IPS-NIHi11 (cell line): ENCODE measurements around the gene CCSER1.
A peak's percentile ranks its signal among the peaks of the same experiment; 100 is the strongest.

Source experiments
- DNase-seq: peaks from one replicate; pipeline ENCODE4 v3.0.0; 2012; ENCODE audit warnings: mixed read lengths, low spot score

Gene CCSER1

DNA sequence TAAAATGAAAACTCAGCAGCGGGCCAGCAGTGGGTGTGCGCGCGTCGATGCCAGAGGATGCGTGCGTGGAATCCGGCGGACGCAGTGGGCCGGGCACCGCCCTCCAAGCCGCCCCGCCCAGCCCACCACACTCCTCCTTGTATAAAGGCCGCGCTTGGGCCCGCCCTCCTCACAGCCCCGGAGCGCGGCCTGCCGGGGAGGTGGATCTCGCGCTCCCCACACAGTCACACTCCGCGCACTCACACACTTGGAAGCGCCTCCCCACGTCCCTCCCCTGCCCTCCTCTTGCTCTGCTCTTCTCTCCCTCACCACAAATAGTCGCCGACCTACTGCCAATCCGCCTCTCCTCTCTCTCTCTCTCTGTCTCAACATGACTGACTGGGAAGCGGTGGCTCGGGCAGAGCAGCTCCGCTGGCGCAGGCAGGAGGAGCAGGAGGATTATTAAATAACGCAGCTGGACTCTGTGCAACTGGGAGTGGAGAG, at the start of gene CCSER1:
Gene CCSER1, plus strand, starts transcription at position 172 of the 483 bp plus-strand sequence.
- peak; percentile 53 for DNase-seq

DNA sequence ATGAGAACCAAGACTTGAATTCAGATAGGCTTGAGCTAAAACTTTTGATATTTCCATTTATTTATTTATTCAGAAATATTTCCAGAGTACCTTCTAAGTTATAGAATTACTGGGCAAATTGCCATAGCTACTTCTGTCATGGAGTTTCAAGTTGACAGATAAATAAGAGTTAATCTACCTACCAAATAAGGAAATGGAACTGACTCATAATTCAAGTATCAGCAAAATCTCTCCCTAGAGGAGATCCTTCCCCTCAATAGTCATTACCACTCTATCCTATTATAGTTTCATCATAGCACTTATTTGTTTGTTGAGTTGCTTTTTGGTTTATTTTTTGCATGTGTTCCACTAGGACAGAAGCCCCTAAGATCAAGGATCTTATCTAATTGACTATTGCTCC, 48.8 kb upstream of the CCSER1 start:
- DNase-seq, result no peak

DNA sequence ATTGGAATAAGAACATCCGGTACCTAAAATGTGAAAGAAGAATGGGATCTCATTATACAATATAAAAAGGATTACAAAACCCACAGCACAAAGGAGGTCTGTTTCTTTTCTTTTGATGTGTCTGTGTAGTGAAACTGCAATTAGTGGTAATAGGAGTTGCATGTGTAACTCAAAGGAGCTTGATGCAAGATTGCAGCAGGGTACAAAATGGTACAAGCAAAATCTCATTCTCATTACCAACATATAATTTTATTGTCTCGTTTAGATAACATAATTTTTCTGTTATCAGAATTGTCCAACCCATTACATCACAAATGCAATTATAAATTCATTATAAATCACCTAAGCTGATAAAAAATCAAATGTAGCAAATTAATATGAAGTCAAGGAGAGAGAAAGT, 47.1 kb upstream of the CCSER1 start:
- no peak for DNase-seq

DNA sequence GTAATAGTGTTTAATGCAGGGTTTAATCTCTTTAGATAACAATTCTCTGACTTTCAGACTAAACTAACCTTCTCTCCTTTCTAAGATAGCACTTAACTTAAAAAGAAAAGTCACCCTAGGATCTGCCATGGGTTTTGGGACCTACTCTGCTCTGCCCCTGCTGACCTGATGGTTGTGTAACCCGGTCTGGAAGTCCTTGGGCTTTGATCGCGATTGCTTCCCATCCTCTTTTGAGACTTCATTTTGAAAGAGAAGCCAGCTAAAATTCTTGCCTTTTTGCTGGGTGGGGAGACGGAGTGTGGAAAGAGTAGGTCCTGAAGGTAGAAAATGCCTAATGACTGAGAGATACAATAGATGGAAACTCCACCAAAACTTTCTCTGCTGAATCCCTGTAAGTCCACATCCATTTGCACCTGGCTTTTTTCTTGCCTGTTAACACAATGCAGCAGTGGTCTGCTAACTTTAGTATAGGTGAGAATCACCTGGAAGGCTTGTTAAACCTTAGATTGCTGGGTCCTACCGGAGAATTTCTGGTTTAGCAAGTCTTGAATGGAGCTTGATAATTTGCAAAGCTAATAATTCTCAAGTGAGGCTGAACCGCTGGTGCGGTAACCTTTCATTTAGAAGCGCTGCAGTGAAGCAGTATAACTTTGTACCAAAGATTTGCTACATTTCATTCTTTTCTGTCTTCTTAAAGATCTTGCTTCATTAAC, 45.6 kb upstream of the CCSER1 start:
- DNase-seq, result no peak

DNA sequence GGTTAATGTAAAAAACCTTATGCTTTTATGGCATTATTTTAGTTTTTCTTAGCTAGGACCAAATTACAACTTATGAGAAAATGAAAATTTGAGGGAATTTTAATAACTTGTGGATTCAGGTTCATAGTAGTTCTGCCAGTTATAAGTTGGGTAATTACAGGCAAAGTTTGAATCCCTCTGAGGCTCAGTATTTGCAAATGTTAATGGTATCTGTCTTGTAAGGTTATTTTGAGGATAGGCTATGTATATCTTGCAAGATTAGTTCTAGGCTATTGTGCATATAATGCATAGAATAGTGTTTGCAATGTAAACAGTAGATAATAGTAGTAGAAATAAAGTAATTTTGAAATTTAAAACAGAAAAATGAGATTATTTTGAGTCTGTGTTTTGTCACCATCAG, 44.7 kb upstream of the CCSER1 start:
- no peak for DNase-seq

DNA sequence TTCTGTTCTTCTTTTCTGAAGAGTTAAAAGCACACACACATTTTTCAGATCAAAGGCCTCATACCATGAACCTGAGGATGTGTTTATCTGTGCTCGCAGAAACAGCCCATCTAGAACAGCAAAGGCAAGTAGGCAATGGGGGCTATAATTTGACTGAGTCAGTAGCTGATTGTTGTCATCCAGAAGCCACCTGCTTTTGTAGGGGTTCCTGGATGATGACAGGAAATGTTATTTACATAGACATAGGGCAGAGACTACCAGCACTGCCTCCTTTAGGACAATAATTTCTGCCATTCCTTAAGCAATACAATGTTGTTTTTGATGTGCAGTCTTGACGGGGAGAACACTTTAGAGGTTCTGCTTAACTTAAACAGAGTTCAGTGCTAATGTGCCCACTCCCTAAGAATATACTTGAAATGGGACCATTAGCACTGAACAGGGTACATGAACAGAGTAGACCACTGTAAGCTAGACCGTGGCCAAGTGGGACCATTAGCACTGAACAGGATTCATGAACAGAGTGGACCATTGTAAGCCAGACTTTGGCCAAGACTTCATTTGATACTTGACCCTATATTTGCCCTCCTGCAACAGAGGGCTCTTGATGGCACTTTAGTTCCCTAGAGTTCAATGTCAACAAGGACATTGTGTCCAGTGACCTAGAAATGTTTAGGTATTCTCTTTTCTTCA, 42.8 kb upstream of the CCSER1 start:
- DNase-seq, result no peak

DNA sequence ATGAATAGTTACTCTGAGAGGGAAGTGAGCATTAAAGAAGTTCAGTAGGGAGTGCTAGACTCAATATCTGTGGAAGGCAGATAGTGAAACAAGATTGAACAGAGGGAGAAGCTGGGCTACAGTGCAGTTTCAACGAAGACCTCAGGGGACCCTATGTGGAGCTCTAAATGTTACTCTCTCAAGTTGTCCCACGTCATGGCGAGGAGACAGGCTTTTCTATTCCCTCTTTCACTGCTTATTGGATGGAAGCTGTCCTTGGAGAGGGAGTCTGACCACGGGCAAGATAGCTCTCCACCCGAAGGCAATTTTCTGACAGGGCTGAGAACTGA, 42.3 kb upstream of the CCSER1 start:
- no peak for DNase-seq

DNA sequence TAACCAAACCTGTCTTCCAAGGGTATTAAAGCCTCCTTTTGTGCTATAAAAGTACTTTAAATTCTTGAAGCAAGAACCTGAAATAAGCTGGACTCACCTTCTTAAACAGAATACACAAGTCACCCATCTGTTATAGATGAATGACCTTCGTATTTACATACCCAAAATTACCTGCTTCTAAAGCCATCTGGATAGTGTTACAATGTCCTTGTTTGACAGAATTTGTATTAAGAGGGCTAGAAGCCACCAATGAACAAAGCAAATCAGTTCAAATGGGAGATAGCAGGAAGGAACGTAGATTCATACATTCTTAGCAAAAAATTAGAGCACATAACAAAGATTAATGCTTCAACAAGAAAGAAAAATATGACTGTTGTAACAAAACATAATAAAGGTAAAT, 33.7 kb upstream of the CCSER1 start:
- DNase-seq, result no peak

DNA sequence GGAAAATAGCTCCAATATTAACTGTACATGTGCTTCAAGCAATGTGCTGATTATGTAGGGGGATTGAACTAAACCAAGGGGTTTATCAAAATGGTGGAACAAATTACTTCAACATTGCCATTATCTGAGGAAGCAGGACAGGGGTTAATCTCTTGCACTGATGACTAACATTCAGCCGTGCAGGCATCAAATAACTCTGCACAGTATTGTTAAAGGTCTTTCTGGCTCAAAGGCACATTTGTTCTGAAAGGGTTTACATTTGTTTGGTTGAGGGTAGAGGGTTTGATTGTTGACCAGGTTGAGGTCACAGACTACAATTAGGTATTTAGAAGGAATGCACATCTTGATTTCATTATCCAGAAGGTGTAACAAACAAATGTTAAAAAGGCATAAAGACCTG, 32.2 kb upstream of the CCSER1 start:
- DNase-seq, result no peak

DNA sequence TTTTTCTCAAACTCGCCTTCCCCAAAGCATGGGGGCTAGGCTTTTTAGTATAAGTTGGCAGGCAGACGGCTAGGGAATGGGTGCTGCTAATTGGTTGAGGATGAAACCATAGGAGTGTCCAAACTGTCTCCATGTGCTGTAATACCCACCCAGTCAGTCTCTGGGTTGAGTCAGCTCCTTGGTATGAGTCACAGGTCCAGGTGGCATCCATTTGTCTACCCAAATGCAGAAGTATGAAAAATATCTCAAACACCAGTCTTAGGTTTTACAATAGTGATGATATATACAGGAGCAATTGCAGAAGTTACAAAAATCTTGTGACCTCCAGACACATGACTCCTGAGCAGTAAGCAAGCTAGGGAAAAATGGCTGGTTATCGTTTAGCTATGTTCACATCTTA, 27.4 kb upstream of the CCSER1 start:
- no peak for DNase-seq

DNA sequence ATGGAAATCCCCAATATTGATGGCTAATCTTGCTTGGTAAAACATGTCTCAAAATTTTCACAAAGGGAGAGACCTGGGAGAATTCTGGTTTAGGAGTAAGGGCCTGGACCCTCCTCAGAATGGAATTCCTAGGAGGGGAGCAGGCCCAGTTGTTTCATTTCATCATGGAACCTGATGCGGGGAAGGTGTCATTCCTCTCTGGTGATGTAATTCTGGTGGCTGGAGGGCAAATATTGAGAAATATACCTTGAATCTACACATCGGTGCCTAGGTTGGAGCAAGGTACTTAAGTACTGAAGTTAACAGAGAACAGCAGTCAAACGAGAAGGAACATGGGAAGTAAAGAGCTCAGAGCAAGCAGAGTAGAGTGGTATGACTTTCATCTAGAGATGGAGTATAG, 23.2 kb upstream of the CCSER1 start:
- no peak for DNase-seq

DNA sequence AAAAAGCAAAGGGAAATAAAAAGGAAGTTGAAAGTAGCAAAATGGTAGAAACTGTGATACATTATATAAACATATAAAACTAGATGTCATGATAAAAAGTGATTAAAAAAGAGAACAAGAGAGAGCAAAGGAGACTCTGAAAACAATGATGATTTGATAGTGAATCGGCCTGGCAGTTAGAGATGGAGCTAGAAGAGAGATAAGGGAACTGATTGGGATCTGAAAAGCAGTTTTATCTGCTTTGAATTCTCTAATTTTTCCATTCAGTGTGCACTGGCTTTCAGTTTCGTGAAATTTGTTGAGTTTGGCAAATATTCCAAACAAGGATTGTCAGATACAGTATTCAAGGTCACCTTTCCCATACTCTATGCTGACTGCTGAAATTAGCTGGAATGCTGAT, 21.9 kb upstream of the CCSER1 start:
- no peak for DNase-seq

DNA sequence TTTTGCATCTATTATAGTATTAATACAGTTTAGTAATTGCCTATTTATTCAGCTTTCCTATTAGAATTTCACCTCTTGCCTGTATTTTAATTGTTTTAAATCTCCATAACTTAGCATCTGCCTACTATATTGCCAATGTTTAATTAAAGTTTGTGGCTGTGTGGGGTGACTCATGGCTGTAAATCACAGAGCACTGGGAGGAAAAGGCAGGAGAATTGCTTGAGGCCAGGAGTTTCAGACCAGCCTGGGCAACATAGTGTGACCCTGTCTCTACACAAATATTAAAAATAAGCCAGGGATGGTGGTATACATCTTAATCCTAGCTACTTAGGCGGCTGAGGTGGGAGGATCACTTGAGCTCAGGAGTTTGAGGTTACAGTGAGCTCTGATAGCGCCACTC, 14.5 kb upstream of the CCSER1 start:
- no peak for DNase-seq

DNA sequence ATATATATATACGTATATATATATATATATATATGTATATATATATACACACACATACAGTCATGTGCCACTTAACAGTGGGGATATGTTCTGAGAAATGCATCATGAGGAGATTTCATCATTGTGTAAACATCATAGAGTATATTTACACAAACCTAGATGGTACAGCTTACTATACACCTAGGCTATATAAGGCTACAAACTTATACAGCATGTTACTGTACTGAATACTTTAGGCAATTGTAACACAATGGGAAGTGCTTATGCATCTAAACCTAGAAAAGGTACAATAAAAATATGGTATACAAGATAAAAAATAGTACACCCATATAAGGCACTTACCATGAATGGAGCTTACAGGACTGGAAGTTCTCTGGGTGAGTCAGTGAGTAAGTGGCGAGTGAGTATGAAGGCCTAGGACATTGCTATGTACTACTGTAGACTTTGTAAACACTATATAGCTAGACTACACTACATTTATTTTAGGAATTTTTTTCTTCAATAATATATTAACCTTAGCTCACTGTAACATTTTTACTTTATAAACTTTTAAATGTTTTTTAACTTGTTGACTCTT, 13.2 kb upstream of the CCSER1 start:
- DNase-seq, result no peak

DNA sequence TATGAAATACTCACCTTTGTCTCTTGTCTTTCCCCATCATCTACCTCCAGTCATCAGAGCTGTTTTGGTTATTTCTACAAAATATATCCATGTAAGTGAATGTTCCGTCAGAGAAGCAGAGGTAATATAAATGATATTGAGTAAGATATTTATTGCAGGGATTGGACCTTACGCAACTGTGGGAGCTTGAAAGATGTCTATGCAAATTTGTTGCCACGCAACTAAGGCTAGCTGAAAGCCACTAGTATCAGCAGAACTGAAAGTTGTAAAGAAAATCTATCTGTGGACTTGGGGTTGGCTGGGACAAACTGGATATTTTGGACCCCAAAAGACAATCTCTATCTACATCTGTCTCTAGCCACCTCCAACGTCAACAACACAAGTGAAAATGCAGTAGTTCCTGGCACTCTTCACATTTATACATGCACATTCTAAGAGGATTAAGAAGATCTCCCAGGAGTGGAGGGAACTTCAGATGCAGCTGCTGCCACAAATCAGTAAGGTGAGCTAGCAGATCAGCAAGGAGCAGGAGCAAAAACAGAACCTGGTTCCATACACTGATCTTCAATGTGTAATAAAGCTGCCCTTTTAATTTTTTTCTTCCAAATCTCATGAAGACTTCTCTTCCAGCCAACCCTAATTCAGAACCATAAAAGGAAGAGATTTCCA, 8.5 kb upstream of the CCSER1 start:
- no peak for DNase-seq

DNA sequence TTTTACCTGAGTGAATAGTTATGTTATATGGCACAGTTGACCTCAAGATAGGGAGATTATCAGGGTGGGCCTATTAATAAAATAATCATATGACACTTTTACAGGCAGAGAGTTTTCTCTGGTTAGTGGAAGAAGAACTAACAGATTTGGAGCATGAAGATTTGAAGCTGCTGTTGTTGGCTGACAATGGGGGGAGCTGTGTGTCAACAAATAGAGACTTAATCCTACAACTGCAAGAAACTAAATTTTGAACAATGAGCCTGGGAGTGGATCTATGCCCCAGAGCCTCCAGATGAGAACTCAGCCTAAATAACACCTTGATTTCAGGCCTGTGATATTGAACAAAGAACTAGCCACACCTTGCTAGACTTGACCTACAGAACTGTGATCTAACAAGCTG, 7.2 kb upstream of the CCSER1 start:
- DNase-seq, result no peak

DNA sequence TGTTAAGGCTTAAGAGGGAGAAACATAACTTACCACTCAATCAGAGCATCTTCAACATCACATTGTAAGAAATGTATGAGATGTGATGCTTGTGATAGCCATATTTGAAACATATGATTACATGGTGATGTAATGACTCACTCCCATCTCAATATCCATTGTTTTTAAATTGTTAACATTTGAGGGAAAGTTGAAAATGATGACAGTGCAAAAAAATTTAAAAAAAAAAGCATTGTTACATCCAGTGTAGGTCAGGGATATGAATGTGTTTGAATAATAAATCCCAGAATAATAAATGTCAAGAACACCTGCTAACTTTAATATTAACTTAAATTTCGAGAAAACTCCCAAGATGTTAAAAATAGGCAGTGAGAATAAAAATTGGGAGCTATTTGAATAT, 6.4 kb upstream of the CCSER1 start:
- DNase-seq, result no peak

DNA sequence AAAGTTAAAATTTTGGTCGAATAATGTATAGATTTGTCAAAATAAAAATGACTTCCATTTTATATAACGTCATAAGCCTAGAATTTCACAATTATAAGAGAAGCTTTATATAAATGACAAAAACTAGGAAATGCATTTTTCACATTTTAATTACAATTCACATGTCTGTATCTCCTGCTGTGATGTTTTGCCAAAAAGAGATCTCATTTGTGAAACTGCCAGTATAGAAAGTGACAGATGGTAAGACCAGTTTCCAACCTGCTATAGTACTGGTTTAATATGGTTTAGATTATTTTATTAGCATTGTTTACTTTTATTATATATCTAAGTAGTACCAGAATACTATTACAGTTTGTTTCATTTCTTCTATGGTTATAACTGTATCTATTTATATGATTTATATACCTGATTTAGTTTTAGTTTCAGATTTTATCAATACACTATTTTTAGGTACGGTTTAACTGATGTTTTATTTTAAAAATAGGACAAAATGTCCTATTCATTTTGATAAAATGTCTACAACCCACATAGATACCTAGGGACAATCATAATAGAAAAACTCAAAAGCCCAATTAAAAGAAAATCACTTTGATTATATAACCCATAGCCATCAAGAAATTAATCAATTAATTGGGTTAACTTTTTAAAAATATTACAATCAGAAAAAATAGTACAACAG, 5.4 kb upstream of the CCSER1 start:
- no peak for DNase-seq

DNA sequence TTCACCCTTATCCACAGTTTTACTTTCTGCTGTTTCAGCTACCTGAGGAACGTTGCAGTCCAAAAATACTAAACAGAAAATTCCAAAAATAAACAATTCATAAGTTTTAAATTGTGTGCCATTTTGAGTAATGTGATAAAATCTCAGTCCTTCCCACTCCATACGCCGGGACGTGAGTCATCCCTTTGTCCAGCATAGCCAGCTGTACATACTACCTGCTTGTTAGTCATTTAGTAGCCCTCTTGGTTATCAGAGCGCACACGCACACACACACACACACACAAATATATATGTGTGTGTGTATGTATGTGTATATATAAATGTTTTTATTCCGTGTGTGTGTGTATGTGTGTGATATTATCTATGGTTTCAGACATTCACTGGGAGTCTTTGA, 4.8 kb upstream of the CCSER1 start:
- no peak for DNase-seq

DNA sequence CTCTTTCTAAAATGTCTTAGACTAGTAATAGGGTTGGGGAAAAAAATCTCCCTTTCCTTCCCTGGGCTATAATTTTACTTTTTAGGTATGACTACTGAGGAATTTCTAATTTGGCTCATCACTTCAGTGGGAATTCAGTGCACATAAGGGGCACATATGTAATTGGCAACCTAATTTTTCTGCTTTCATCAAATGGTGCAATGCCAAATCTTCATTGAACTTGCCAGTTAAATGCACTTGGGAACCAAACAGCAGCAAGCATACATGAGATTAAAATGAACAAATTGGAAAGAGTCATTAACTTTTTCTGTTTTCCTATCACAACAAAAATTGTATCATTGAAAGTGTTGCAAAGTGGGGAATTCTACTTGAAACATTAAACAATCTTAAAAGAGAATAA, 2.9 kb upstream of the CCSER1 start:
- no peak for DNase-seq

DNA sequence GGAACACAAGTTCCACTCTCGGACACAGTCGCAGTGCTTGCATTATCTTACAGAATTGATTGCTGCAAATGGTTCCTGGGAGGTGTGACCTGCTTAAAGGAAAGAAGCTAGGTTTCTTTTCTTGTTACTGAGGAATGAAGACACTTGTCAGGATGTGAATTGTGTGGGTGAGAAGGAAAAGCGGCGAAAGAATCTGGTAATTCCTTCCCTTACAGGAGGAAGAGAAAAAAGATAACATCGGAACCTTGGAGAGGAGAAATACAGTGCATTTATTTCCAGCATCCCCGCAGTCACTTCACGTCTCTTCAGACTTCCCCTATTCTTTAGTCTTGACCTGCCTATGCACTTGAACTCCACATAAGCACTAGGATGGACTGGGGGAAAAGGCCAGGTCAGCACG, 389 bp upstream of the CCSER1 start:
- no peak for DNase-seq

DNA sequence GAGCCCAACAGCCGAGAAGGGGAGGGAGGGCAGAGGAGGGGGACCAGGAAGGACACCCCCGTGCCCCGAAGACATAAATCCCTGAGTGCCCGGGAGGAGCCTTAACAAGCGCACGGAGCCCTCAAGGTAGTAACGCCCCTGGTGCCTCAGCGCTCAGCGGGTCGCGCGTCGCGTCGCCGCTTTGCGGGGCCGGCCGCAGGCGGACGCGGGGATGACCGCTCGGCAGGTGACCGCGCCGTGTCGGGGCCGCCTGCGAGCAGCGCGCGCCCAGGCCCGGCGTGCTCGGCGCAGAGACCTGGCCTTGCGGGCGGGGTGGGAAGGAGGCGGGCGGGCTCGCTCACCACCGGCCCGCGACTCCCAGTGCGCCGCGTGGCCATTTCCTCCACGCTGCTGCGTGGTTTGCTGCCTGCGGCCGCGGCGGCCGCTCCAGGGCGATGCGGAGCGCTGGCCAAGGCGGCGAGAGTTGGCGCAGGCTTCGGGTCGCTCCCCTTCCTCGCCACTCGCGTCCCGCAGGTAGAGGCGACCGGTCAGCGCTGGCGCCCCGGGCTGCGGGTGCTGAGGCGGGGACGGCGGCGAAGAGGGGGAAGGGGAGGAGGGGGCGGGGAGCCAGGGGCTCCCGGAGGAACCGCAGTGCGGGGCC, 632 bp downstream of the CCSER1 start:
- peak; percentile 38 for DNase-seq
